Dedifferentiated amniotic fluid mesenchymal stem cell (primary cell): ENCODE measurements around the gene WNT3A.

Source experiments
- DNase-seq: peaks from one replicate; pipeline ENCODE4 v3.0.0-alpha.2; 2016; ENCODE audit errors: extremely low spot score

Gene WNT3A

DNA sequence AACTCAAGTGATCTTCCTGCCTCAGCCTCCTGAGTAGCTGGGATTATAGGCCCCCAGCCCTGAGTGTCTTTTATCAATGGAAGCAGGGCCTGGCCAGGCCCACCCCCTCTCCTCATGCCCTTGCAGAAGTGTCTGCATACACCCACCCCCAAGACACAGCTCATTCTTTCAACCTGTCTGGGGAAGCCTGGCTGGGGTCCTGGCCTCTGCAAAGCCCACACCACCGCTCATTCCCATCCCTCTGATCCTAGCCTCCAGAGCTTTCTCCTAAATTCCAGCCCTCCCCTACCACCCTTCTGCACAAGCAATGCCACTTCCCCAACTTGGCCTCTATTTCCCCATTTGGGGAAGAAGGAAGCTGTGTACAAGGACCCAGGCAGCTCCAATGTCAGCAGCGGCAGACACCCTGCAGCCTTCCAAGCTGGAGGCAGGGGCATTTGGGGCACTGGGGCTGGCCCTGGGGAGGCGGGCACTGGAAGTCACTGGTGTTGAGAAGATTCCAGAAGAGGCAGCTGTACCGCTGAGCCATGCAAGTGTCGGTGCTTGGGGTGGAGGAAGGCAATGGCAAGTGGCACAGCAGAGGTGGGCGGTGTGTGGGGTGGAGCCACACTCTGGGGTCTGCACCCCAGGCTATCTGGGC is 42.0 kb downstream of the WNT3A start:
- no peak for DNase-seq

DNA sequence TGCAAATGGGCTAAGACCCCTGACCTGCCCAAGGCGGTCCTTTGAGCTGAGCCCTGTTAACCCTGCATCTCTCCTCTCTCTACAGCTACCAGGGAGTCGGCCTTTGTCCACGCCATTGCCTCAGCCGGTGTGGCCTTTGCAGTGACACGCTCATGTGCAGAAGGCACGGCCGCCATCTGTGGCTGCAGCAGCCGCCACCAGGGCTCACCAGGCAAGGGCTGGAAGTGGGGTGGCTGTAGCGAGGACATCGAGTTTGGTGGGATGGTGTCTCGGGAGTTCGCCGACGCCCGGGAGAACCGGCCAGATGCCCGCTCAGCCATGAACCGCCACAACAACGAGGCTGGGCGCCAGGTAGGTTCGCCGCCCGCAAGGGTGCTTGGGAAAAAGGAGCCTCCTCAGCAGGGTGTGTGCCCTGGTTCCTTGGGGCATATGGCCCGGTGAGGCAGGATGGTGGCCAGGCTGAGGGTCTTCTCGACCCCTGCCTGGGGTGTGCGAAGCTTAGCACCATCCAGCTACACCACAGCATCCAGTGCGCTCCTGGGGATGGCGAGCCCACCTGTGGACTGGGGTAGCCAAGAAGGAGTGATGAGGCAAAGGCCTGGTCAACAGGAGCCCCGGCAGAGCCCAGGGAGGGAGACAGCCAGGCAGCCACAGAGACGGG is 43.9 kb downstream of the WNT3A start:
- DNase-seq, result no peak

DNA sequence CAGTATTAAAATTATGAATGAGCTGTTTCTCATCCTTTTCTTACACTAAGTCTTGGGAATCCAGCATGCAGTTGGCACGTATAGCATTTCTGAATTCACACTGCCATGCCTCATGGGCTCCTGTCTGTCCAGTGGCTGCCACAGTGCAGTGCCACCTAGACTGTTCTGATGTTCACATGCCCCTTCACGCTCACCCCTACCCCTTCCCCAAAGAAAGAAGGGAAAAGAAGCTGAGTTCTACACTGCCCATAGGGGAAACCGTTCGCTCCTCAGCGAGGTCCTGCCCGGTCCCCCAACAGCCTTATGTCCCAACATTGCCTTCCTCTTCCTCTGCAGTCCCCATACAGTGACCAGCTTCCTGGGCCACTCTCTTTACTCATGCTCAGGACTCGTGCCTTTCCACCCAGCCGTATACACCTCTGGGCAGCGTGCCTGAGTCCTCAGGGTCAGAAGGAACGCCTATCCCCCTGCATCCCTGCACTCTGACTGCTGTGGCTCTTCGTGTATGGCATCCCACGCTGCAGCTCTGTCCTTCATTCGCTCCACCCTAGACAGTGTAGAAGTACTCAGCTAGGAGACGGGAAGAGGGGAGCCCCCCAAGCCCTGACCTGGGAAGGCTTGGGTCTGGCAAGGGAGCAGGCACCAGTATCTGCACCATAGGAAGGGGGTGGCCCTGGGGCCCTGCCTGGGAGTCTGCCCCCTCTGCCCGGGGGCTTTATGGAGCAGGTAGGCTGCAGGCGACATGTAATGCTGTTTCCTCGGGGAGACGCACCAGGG is 51.6 kb downstream of the WNT3A start:
- DNase-seq, result no peak

DNA sequence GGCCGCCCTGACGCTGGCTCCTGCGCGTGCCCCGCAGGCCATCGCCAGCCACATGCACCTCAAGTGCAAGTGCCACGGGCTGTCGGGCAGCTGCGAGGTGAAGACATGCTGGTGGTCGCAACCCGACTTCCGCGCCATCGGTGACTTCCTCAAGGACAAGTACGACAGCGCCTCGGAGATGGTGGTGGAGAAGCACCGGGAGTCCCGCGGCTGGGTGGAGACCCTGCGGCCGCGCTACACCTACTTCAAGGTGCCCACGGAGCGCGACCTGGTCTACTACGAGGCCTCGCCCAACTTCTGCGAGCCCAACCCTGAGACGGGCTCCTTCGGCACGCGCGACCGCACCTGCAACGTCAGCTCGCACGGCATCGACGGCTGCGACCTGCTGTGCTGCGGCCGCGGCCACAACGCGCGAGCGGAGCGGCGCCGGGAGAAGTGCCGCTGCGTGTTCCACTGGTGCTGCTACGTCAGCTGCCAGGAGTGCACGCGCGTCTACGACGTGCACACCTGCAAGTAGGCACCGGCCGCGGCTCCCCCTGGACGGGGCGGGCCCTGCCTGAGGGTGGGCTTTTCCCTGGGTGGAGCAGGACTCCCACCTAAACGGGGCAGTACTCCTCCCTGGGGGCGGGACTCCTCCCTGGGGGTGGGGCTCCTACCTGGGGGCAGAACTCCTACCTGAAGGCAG is 52.3 kb downstream of the WNT3A start:
- DNase-seq, result no peak

DNA sequence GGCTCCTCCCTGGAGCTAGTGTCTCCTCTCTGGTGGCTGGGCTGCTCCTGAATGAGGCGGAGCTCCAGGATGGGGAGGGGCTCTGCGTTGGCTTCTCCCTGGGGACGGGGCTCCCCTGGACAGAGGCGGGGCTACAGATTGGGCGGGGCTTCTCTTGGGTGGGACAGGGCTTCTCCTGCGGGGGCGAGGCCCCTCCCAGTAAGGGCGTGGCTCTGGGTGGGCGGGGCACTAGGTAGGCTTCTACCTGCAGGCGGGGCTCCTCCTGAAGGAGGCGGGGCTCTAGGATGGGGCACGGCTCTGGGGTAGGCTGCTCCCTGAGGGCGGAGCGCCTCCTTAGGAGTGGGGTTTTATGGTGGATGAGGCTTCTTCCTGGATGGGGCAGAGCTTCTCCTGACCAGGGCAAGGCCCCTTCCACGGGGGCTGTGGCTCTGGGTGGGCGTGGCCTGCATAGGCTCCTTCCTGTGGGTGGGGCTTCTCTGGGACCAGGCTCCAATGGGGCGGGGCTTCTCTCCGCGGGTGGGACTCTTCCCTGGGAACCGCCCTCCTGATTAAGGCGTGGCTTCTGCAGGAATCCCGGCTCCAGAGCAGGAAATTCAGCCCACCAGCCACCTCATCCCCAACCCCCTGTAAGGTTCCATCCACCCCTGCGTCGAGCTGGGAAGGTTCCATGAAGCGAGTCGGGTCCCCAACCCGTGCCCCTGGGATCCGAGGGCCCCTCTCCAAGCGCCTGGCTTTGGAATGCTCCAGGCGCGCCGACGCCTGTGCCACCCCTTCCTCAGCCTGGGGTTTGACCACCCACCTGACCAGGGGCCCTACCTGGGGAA is 53.0 kb downstream of the WNT3A start:
- no peak for DNase-seq

DNA sequence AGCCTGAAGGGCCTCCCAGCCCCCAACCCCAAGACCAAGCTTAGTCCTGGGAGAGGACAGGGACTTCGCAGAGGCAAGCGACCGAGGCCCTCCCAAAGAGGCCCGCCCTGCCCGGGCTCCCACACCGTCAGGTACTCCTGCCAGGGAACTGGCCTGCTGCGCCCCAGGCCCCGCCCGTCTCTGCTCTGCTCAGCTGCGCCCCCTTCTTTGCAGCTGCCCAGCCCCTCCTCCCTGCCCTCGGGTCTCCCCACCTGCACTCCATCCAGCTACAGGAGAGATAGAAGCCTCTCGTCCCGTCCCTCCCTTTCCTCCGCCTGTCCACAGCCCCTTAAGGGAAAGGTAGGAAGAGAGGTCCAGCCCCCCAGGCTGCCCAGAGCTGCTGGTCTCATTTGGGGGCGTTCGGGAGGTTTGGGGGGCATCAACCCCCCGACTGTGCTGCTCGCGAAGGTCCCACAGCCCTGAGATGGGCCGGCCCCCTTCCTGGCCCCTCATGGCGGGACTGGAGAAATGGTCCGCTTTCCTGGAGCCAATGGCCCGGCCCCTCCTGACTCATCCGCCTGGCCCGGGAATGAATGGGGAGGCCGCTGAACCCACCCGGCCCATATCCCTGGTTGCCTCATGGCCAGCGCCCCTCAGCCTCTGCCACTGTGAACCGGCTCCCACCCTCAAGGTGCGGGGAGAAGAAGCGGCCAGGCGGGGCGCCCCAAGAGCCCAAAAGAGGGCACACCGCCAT is 53.8 kb downstream of the WNT3A start:
- DNase-seq, result no peak

DNA sequence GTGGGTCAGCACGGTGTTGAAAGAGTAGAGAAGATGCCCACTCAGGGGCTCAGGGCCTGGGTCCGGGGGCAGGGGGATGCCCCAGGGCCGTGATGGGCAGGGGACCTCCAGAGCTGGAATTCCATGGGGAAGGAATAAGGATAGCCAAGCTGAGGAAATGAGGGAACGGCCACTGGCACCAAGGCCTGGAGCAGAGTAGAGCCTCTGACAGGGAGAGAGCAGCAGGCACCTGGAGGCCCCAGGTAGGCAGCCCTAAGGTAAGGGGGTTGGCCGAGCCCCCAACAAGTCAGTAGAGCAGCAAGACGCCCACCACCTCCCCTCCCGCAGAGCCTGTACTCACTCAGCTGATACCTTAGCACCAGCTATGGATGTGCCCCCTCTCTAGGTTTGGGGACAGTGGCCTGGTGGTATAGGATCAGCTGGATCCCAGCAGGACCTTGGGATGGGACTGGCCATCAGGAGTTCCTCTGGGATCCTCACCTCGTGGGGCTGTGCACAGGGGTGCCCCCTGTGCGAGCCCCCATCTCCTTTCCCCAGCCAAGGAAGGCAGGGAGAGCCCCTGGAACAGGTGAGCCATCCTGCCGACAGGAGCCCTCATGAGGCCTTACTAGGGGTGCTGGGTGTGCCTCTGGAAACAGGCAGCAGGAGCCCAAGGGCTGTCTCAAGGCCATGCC is 54.8 kb downstream of the WNT3A start:
- DNase-seq, result no peak

DNA sequence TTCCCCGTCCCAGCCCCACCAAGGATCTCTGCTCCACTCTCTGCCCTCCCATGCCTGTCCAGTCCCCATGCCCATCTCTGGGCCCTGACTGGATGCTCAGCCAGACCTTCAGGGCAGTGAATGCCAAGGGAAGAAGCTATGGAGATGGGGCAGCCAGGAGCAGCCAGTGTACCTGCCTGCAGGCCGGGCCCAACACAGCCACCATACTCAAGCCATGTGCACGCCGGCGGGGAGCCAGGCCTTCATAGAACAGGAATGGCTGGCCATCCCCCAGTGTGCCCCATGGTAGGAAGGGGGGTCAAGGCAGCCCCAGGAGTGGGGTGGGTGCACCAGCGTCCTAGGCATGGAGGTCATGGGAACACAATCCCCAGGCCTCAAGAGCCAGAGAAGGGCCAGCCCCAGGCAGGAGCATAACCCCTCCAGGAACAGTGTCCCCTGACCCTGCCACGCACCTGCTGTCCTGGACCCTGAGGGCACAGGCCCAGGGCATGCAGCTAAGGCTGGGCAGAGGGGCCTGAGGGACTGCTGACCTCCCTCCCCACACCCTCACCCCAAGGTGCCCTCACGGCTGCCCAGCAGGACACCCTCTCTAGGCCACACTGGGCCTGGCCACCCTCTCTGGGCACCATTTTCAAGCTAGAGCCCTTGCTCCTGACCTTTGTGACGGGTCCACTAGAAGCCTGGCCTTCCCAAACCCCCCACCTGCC is 55.4 kb downstream of the WNT3A start:
- no peak for DNase-seq

DNA sequence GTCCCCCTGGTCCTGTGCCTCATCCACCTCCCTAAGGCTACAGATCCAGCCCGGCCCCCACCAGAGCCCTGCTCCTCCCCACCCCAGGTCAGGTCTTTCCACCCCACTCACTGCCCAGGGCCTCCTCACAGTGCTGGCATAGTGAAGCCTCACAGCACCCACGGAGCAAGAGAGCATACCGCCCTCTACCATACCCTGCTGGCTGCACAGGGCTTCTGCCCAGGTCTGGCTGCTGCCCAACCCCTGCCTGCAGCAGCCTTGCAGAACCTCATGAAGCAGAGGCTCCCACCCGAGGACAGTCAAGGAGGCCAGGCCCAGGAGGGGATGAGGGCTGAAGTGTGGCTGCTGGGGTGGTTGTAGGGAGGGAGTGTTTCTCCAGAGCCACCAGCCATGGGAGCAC is 56.0 kb downstream of the WNT3A start:
- DNase-seq, result no peak

DNA sequence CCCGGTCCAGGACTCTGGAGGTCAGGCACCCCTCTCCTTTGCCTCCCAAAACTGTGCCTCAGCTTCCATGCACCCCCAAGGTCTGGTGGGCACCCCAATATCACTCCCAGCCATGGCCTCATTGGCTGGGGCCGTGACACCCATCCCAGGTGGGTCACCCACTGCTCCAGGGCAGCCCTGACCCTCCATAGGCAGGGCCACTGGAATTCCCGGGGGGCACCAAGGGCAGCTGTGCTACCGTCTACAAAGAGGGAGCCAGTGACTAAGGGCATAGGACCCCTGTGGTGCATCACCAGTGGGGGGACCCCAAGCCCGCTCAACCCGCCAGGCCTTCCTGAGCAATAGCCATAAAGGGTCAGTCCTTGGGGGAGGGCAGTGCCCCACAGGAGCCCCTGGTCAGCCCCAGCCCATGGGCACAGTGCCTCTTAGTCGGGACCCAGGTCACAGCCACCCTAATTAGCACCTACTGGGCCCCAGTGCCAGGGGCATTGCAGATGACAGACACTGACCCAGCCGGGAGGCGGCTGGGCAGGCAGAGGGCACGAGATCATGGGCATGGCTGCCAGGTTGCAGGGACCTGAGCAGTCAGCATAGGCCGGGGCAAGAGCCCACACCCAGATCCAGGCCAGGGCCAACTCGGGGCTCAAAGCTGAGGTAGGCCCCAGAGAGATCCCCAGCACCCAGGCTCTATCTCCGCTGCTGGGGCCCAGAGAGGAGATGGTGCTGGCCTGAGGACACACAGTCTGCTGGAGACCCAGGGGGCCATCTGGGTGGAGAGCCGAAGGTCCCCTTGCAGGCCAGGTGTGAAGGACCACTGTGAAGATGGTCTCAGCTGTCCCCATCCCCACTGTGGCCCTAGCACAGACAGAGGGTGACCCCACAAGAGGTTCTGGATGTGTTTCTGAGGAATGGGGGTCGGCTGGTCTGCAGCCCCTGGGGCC is 56.7 kb downstream of the WNT3A start:
- no peak for DNase-seq

DNA sequence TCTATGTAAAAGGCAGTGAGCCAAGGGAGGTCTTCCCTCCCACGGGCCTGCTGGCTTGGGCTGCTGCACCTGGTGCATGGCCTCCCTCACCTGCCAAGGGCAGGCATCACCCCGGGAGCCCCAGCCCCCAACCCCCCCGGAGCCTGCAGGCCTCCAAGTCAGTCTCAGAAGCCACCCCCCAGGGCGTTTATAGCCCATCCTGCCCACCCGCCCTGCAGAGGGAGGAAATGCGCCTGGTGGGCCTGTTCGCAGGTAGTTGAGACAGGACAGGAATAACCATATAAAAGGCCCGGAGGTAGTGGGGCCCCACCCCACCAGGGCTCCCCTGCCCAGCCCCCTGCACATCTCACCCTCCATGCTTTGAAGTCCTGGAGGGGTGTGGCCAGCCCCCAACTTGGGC is 57.5 kb downstream of the WNT3A start:
- DNase-seq, result no peak

DNA sequence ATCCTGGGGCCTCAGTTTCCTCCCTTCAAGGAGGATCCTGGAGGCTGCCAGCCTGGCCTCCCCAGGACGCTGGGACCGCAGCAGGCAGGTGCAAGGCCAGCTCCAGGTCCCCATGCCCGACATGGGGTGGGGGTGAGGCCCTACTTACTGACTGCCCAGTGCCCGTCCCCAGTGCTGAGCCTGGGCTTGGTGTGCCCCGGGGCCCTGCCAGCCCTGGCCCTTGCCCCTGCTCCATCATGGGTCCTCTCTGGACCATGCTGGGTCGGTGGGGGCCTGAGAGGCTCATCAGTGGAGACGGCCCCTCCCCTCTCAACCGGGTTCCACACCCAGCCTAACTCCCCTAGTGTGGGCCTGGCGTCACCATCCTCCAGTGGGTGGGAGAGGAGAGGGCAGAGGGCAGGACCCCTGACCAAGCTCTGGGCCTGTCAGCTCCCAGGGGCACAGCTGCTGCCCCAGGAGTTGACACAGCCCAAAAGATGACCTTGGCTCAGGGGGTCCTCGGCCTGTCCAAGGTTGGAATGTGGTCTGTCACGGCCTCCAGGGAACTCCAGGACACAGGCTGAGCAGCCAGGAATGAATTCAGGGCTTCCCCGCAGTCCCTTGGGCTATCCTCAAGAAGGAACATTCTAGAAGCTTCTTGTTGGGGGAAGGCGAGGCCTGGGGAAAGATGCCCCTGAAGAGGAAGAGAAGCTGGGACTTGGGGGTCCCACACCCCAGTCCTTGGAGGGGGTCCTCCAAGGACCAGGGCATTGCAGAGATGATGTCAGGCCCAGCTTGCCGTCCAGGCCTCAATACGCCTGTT is 58.1 kb downstream of the WNT3A start:
- DNase-seq, result no peak

DNA sequence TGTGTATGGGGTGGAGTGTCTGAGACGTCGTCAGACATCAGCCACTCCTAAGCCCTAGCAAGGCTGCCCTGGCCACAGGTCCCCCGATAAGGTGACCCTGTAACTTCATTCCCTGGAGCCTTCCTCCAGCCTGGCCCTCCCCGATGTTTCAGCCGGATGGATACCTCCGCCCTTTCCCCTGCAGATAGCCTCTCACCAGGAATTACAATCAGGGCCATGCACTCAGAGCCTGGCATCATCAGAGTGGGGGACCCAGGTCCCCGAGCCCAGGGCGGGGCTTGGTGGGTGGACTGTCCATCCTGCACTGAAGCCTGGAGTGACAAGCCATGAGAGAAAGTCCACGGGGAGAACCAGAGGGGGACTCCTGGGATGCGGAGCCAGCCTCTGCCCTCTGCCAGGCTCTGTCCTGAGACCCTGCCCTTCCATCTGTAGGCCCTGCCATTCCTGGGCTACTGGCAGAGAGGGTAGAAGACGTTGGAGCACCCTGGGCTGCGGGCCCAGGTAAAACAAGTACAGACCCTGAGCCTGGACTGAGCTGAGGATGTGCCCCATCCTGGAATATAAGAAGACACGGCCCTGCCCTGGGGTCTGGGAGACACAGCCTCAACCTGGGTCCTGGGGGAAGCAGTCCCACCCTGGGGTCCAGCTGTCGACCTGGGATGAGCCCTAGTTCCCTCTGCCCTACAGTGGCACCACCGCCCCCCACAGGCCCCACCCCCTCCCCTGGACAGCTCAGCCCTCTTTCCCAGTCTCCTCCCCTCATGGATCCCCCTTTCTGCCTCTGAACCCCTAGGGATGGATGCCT is 58.9 kb downstream of the WNT3A start:
- no peak for DNase-seq

DNA sequence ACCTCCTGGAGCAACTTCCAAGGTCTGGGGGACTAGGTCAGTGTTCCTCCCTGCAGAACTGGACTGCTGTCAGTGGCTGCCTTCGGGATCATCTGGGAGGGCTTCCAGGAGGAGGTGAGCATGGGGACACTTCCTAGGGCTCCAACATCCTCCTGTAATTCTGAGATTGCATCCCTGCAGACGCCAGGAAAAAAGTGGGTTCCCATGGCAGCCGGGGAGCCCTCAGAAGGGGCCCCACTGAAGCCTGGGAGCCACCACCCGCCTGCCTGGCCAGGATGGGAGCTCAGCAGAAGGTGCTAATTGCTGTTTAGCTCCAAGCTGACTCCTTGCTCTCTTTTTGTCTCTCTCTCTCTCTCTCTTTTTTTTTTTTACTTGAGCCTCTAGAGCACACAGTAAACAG is 59.6 kb downstream of the WNT3A start:
- DNase-seq, result no peak

DNA sequence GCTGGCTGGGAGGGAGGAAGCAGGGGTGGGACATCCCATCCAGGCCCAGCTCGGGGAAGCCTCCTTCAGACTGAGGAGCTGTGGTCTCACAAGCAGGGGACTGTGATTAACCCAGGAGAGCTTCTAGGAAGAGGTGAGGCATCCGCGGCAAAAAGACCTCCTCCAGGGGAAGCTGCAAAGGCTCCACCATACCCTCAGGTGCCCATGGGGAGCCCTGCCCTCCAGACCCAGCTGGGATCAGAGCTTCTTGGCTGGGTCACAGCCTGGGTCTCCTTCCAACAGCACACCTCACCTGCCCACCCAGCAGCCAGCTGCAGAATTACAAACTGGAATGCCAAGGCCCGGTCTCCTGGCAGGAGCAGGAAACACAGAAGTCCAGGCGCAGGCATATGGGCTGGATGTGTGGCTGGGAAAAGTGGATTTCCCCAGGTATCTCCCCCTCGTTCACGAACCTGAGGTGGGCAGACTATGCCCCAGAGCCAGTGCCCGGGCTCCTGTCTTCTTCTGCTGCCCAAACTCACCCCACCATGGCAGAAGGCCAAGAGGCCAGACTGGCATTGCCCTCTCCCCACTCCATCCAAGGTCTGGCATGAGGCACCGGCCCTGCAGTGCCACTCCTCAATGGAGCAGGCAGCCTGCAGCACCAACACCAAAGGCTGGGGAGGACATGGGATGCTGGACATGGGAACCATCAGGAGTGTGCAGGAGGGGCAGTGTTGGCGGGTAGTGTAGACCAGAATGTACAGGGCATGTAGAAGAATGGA is 60.3 kb downstream of the WNT3A start:
- no peak for DNase-seq

DNA sequence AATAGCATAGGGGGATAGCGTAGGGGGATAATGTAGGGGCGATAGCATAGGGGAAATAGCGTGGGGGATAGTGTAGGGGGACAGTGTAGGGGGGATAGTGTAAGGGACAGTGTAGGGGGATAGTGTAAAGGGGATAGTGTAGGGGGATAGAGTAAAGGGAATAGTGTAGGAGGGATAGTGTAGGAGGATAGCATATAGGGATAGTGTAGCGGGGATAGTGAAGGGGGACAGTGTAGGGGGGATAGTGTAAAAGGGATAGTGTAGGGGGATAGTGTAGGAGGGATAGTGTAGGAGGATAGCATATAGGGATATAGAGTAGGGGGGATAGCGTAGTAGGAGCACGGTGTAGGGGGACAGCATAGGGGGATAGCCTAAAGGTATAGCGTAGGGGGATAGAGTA is 61.6 kb downstream of the WNT3A start:
- no peak for DNase-seq
